Measurements from ENCODE around the gene SLIT1.

The SLIT1 gene

DNA sequence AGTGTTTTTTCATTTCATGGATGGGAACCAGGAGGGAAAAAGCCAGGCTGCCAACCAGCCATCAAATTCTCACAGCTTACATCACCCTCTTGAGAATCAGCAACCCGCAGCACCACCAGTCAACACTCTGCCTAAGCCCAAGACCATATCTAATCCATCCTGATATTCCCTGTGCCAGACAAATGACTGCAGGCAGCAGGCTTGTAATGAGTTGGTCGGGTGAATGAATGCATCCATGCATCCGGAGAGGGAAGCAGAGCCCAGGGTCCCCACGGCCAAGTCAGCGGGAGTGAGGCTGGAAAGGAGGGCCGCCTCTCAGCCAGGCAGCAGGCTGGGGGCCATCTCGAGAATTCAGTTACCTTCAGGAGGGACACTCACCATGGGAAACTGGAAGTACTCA is 46.9 kb downstream of the SLIT1 start:
- no peak for DNase-seq (ENCODE audit: low read depth)

DNA sequence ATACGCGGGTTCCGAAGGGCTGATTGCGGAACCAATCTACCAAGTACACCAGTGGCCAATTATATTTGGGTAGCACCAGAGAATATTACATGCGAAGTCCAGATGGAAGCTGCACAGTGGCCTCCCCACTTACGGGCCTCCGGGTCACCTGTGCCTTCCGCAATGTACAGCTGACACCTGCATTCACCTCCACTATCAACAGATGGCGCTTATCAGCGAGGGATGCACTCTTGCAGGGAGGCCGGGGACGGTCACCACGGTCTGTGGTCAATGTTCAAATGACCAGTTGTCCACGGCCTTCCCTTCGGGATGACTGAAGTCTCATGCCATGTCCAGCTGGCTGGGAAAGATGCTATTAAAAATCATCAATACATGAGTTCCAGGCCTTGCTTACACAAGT is 47.6 kb downstream of the SLIT1 start:
- no peak for DNase-seq (ENCODE audit: low read depth)

DNA sequence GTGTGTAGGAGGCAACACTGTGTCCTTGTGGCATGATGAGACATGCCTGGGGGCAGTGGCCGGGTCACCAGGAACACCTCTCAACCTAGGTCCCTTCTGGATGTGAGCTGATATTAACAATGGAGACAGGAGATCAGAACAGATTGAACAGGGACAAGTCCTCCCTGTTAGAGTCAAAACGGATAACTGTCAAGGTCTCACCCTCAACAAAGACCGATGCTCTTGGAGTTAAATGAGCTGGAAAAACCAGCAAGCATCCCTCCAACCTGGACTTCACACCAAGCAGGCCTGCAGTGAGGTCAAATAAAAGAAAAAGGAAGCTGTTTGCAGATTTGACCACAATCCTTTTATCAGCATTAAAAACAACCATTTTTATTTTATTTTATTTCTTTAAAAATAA is 49.0 kb downstream of the SLIT1 start:
- DNase-seq (ENCODE audit: low read depth): no peak

DNA sequence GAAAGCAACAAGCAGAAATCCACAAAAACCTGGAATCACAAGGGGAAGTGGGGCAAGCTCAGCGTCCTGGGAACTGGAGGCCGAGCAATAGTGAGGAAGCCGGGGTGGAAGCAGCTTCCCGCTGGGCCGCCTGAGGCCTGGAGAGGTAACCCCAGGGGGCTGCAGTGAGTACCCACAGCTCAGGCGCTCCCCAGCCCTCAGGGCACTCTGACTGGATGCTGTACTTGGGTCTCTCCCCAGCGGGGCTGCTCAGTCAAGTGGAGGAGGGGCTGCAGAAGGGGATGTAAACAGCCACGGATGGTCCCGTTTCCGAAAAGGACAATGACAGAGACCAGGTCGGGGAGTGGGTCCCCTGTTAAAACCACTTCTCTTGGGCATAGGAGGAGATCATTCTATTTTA is 50.3 kb downstream of the SLIT1 start:
- DNase-seq (ENCODE audit: low read depth): no peak

DNA sequence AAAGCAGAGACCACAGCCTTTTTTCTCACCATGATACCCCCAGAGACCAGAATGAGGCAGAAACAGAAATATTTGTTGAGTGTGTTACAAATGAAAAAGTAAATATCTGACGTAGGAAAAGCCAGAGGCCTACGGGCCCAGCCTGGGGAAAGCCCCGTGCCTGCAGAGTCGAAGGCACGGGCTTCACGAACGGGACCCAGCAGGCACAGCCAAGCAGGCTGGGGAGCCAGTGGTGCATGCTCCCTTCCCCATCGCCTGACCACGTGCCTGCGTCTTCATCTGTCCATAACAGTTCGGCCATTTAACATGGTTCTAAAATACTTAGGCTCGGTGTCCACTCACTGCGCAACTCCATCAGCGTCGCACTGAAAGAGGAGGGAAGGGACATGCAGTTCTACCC is 50.8 kb downstream of the SLIT1 start:
- DNase-seq (ENCODE audit: low read depth): no peak

DNA sequence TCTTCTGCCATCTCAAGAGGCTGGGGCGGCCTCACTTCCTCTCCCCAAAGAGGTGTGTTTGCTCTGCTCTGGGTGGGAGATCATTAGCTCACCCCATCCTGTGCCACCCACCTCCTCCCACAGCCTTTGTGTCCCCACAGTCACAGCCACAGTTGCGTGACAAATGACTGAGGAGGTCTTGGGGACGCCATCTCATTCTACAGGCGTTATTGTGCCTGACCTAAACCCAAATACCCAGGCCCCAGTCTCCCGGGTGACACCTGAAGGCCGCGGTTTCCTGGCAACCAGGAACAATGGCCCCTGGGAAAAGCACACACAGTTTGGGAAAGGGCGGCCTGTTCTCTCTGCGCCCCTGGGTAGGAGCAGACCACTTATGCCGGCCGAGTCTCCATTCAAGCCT is 51.6 kb downstream of the SLIT1 start:
- DNase-seq (ENCODE audit: low read depth): no peak

DNA sequence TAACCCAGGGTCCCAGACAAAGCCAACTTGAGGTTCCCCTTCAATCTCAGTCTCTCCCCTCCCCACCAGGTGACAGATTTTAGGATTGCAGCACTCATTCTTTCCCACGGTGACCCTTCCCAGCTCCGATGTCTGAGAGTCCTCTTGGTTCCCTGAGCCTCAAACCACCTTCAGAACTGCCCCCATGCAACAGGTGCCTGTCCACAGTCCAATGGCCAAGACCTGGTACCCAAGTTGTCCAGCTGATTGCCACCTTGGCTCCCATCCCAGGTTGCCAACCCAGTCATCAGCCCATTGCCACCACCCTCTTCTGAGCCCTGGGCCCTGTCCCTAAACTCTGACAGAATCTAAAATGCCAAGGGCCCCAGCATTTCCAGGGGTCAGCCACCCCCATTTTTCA is 53.5 kb downstream of the SLIT1 start:
- DNase-seq (ENCODE audit: low read depth): no peak

DNA sequence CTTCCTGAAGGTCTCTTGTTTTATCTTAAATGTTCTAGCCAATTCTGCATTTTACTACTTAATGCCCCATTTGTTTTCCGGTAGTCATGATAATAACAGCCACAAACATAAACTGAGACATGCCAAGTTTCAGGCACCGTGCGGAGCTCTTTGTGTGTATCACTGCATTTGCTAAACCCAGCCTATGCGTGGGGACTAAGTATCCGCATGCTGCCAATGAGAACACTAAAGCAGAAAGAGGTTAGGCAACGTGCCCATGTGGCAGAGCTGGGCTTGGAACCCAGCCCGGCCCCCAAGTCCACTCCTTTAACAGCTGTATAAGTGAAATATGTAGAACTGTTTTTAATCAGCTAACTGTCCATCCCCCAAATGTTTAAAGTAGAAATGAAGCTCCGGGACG is 54.1 kb downstream of the SLIT1 start:
- DNase-seq (ENCODE audit: low read depth): peak; percentile 21

DNA sequence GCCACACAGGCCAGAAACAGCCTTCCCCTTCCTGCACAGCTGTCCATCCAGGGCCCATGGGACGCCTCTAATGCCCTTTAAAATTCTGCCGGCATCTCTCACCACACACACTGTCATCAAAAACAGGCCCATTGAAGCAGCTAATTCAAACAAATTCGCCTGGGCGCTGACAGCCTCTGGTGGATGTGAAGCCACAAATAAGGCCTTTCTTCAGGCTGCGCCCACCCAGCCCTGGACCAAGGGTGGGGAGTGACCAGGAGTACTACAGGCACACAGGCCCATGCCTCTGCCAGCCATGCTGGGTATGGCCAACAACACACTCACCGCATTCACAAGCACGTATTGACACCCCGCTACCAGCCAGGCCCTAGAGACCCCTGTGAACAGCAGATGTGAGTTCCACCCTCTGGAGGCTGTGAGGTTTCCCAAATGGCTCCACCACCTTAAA is 54.6 kb downstream of the SLIT1 start:
- DNase-seq (ENCODE audit: low read depth): no peak

DNA sequence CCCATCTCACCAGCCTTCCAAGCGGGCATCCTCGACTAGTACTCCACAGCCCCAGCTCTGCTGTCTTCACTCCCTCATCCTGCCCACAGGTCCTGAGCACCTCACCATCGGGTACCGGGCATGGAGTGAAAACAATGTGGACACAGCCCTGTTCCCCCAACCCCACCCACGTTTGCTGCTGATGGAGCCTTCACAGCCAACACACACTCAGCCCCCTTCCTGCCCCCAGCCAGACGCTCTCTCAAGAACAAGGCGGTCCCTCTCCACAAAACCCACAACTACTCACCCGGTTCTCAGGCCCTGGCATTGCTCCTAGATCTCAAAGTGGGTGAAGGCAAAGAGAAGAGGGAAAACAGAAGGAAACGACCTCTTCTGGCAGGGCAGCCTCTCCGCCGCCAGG is 56.1 kb downstream of the SLIT1 start:
- DNase-seq (ENCODE audit: low read depth): no peak

DNA sequence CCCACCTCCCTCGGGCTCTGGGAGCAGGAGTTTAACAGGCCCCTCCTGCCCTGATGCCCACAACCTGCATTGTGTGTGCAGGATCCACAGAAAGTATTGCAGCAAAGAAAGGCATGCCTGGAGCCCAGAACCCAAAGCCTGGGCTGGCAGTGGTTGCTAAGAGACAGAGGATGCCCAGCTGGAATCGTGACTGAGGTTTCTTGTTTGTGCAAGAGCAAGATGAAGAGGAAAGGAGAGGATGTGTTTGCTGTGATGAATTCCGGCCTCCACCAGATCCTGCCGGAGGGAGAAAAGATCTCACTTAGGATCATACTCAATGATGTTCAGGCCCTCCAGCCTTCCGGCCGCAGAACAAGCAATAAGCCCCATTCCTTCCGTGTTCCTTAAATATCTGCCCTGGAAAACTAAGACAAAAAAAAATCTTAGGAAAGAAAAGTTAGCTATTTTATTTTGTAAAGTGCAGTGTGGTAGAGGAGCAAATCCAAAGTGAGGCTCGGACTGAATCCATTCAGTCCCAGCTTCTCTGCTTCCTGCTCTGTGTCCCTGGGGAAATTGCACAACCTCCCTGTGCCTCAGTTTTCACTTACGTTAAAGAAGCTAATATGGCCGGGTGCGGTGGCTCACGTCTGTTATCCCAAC is 57.1 kb downstream of the SLIT1 start:
- DNase-seq (ENCODE audit: low read depth): no peak

DNA sequence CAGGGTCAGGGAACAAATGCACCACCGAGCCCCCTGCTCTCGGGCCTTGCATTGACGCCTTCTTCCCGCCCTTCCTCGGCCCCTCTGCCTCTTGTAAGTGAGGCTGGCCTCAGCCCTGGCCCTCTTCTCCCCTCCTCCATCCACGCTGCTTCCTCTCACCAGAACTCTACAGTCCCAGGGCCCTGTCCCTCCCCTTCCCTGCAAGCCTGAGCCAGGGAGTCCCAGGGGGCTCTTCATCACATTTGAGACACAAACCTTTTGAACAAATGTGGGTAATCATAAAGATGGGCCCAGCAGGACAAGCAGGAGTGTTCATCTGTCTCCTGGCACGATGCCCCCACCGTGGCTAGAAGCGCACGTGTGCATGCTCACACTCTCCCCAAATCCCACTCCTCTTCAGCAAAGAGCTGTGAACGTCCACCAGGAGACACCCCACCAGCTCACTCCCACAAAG is 57.7 kb downstream of the SLIT1 start:
- no peak for DNase-seq (ENCODE audit: low read depth)

DNA sequence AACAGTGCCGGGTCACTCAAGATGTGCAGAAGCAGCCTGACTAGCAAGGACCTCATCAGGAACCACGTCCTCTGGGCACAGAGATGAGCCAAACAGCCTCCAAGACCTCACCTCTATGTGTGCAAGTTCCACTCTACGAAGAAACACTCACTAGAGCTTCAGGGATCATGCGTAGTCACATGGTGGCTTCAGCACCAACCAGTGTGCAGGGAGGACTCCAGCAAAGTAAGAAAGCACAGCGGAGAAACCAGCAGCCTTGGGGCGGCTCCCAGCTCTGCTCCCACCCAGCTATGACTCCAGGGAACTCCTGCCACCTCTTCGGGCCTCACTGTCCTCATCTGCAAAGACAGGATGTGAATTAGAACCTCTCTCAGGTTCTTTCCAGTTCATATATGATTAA is 58.2 kb downstream of the SLIT1 start:
- DNase-seq (ENCODE audit: low read depth): no peak

DNA sequence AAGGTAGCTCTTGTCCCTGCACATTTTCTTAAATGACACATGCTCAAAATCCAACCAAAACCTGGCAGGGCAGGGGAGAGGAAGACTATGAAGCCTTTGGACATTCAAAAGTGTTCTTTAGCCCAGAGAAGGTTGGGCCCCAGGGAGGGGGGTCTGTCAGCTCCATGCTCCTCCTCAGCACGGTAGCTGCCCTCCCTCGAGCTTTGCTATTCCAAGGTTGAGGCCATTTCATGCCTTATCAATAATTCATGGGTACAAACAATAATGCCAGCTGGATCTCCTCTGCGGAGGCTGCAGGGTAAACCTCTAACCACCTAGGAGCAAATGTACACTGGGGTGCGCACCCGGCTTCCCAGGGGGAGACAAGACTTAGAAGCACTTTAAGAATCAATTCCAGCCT is 61.5 kb downstream of the SLIT1 start:
- no peak for DNase-seq (ENCODE audit: low read depth)

DNA sequence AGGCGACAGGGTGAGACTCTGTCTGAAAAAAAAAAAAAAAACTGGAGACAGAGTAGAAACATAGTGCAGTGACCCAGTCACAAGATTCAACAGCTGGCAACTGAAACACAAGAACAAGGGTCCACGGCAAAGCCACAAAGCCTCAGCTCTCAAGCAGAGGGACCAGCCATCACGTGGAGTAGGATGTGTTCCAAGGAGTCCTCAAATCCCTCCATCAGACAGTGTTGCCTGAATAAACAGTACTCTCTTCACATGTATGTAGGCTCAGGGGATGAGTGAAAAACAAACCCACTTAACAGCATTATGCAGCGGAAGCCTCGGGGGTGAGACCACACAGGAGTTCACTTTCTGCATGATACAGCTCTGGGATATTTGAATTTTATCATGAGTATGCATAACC is 62.0 kb downstream of the SLIT1 start:
- DNase-seq (ENCODE audit: low read depth): no peak

DNA sequence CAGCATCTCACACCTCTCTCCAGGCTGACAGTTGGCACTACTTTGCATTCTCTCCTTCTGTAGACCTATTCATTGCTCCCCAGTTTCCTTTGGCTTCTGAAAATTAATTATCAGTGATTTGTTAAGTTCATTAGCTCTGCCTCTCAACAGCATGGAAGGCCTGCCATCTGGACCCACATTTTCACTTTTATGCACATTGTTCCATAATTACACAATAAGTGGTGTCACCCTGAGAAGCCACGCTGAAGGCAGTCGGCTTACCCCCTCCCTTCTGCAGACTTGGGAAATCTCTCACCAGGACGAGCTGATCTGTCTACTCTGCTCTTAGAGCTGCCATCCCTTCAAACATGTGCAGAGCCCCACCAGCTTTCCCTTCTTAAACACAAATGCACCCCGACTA is 64.7 kb downstream of the SLIT1 start:
- no peak for DNase-seq (ENCODE audit: low read depth)

DNA sequence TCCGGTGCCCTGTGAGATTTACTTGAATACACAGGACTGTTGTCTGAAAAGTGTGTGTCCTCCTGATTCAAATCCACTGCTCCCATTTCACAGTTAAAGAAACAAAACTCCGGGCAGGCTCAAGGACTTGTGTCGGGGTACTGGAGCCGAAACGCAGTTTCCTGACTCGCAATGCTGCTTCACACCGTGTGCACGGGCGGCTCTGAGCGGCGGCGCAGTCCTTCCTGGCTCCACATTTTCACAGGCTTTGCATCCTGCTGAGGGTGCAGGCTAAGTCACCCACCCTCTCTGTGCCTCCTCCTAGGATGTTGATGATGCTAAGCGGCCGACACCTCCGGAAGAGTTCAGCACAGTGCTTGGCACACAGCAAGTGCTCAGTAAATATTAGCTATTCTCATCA is 65.4 kb downstream of the SLIT1 start:
- no peak for DNase-seq (ENCODE audit: low read depth)

DNA sequence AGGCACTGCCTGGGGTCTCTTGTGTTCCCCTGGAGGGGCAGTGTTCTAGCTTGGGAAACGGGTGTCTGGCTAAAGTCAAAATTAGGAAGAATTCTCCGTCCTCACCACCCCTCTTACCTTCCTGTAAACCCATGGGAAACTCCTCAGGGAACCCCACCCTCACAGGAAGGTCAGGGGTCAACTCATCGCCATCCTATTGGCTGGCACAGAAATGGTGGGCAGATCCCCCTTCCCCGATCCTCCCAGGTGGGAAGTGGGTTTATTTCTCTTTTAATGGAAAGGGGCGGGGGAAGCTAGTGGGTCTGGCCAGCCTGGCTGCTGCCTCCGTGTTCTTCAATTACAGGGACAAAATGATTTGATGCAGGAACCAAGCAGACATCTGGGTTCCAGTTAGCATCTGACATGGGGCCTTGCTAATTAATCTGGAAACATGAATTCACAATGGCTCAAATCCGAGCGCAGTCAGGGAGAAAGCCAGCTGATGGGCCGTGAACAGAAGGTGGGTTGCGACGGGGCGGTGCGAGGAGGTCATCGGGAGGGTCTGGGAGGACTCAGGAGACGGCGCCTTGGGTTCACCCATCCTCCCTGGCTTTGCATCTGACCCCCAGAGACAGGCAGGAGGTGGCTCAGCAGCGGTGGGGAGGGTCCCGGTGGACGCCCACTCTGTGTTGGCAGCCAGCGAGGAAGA is 66.6 kb downstream of the SLIT1 start:
- no peak for DNase-seq (ENCODE audit: low read depth)

DNA sequence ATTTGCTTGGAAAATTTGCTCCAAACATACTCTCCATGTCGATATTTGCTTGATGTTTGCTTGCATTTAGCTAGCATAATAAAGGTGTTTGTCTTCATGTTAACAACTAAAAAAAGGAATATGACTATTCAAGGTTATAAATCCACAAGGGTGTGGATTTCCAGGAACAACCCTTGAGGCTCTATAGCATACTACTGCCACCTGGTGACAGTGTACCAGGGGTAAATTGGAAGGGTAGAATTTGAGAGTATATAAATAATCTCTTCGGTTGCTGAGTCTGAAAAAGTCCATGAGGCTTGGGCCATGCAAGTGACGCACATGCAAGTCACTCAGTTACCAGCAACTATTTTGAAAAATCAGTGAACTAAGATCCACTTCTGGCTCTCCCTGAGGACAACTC is 68.4 kb downstream of the SLIT1 start:
- no peak for DNase-seq (ENCODE audit: low read depth)

DNA sequence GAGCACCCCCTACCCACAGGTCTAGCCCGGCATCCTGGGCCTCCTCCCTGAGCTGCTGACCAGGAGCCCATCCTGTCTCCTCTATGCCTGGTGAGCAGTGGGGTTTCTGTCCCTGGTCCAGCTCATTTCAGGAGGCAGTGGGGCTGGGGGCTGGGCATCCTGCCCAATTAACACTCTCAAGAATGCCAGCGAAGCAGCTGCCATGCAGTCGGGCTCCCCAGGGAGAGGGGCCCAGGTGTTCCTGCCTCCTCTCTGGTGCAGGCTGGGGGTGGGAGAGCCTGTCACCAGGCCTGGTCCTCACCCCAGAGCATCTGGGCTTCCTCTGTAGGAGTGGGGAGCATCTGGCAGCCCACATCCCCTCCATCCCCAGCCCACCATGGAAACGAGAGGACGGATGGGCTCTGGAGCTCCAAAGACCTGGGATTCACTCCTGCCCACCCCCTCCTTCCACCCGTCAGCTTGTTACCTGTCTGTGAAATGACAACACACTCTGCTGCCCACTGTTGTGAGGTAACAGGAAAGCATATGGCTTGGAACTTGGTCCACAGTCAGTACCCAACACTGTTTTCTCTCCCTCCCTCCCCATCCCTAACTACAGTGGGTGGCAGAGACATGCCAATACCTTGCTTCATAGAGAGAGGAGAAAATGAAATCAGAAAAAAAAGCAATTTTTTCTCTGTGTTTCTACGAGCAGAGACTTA is 69.1 kb downstream of the SLIT1 start:
- DNase-seq (ENCODE audit: low read depth): no peak

DNA sequence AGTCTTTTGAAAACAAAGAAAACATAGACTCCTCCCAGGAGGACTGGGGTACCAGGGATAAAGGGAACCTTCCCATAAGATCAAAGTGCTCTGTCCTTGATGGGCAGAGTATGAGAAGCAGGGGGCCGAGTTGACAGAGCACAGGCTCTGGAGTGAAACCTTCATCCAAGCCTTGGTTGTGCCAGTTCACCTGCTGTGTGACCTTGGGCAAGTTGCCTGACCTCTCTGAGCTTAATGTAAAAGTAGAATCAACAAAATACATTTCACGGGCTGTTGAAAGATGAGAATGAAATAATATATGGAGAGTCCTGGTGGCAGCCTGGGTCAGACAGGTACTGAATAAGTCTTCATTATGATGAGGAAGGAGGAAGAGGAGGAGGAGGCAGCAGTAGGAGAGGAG is 69.9 kb downstream of the SLIT1 start:
- no peak for DNase-seq (ENCODE audit: low read depth)

DNA sequence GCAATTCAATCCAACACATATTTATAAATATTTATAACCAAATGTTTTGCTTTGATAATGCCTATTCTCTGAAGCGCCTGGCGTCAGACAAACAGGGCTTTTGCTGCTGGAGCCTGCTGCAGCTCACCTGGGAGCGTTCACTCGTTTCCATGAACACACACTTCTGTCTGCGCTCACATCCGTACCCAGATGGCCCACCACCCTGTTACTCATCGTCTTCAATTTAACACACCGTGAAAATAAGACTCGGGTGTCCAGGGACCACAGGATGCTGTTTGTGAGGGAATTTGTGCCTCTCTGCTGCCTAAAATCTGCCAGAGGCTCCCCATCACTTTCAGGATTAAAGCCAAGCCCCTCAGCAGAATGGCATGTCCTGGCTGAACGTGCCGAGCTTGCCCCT is 74.1 kb downstream of the SLIT1 start:
- no peak for DNase-seq (ENCODE audit: low read depth)

DNA sequence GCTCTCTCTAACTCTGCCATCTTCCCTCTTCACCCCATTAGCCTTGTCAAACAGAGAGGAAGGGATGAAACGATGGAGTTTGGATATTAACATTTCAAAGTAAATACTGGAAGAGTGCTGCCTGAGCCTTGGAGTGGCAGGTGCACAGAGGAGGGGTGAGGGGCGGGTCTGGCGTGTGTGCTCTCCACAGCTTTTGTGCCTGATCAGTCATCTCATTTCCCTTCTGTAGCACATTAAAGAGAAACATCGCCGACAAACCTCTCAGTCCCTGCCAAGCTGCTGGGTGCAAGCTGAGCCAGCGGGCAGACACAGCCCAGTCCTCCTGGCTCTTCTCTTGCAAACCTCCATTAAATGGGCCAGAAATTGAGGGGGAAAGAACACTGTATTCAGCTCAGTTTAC is 76.2 kb downstream of the SLIT1 start:
- DNase-seq (ENCODE audit: low read depth): no peak

DNA sequence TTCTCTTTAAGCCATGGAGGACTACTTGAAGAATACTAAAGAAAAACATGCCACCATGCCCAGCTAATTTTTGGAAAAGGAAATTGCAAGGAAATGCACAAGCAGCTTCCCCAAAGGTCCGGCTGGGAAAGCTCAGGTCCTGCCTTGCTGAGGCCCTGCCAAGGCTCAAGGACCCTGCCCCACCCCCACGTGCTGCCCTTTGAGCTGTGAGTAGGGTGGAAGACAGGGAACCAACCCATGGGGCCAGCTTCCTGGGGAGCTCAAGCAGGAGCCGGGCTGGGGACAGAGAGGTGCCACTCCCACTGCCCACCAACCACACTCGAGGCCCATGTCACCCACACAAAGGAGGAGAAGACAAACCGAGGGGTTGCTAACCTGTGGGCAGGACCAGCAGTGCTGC is 78.2 kb downstream of the SLIT1 start:
- no peak for DNase-seq (ENCODE audit: low read depth)
